K562 (cell line): ENCODE measurements around the gene RNASEH2A. TPM values are rescaled to one million over a fixed set of nuclear protein-coding genes. Genes with fewer than 3 reads are reported as not detected.

Experiments
- ARNT ChIP-seq, 2 experiments: fragments of 450-650 bp; IDR thresholded peaks; 2 replicates each; pipeline ENCODE4 v1.6.1; 2016; ENCODE audit warnings: mild to moderate bottlenecking in 1 of 2
- CBX8 ChIP-seq: fragments of 200-600 bp; sonication (generic); IDR thresholded peaks from 2 replicates; pipeline ENCODE4 v1.6.1; 2012; ENCODE audit warnings: borderline replicate concordance, mixed run types, low read depth, mild to moderate bottlenecking, moderate library complexity, mixed read lengths, low read length, control low read depth, inconsistent platforms; ENCODE audit not compliant: poor library complexity, severe bottlenecking; ENCODE audit errors: extremely low read depth
- ESRRB ChIP-seq: fragments of 250-450 bp; sonication (Bioruptor Pico); IDR thresholded peaks from 2 replicates; pipeline ENCODE4 v1.5.0; 2020; ENCODE audit warnings: mild to moderate bottlenecking, moderate library complexity, borderline replicate concordance
- FIP1L1 ChIP-seq: fragments of 200-400 bp; formaldehyde crosslinking; IDR thresholded peaks from 2 replicates; pipeline ENCODE4 v1.6.1; 2018; ENCODE audit warnings: mild to moderate bottlenecking, low read depth, low read length; ENCODE audit not compliant: poor library complexity, severe bottlenecking
- FOXK1 ChIP-seq: sonication (generic); formaldehyde crosslinking; IDR thresholded peaks from 2 replicates; pipeline ENCODE4 v1.8.0; 2022; ENCODE audit warnings: missing genetic modification reagents, mild to moderate bottlenecking, borderline replicate concordance
- GTF2F1 ChIP-seq: IDR thresholded peaks from 2 replicates; pipeline ENCODE4 v1.6.1; 2011; ENCODE audit warnings: low read depth, low read length, improper control_type of control experiment
- HDAC1 ChIP-seq, 2 experiments: fragments of 450-650 bp; IDR thresholded peaks; 2 replicates each; pipeline ENCODE4 v1.6.1; 2016 to 2017; ENCODE audit warnings: inconsistent platforms in 1 of 2, mild to moderate bottlenecking in 1 of 2, moderate library complexity in 1 of 2
- JUNB ChIP-seq: fragments of 450-650 bp; formaldehyde crosslinking; conservative IDR thresholded peaks from 2 replicates; pipeline ENCODE4 v1.4.0; 2020; ENCODE audit warnings: mild to moderate bottlenecking
- KLF10 ChIP-seq: fragments of 250-450 bp; sonication (Bioruptor Pico); IDR thresholded peaks from 2 replicates; pipeline ENCODE4 v1.6.1; 2021; ENCODE audit warnings: matching md5 sums
- MAX ChIP-seq: sonication (generic); formaldehyde crosslinking; IDR thresholded peaks from 2 replicates; pipeline ENCODE4 v1.9.0; 2022; ENCODE audit warnings: mild to moderate bottlenecking, missing genetic modification reagents
- MCM7 ChIP-seq, 2 experiments: fragments of 450-650 bp; IDR thresholded peaks; 2 replicates each; pipeline ENCODE4 v1.6.1; 2016 to 2018
- OTX1 ChIP-seq: fragments of 450-650 bp; formaldehyde crosslinking; IDR thresholded peaks from 2 replicates; pipeline ENCODE4 v1.4.0; 2022; ENCODE audit warnings: mild to moderate bottlenecking
- PHF21A ChIP-seq: fragments of 450-650 bp; IDR thresholded peaks from 2 replicates; pipeline ENCODE4 v1.6.1; 2017; ENCODE audit warnings: low read depth, borderline replicate concordance
- RAD51 ChIP-seq: fragments of 450-650 bp; IDR thresholded peaks from 2 replicates; pipeline ENCODE4 v1.7.1; 2016; ENCODE audit warnings: low read depth, mild to moderate bottlenecking, borderline replicate concordance
- RBFOX2 ChIP-seq: fragments of 200-400 bp; formaldehyde crosslinking; IDR thresholded peaks from 2 replicates; pipeline ENCODE4 v1.6.1; 2017; ENCODE audit warnings: low read depth, mild to moderate bottlenecking, low read length, moderate library complexity
- RBM17 ChIP-seq: fragments of 200-400 bp; formaldehyde crosslinking; IDR thresholded peaks from 2 replicates; pipeline ENCODE4 v1.6.1; 2017; ENCODE audit warnings: low read depth, mild to moderate bottlenecking, low read length, borderline replicate concordance
- SMAD1 ChIP-seq: fragments of 150-350 bp; IDR thresholded peaks from 2 replicates; pipeline ENCODE4 v1.6.1; 2014; ENCODE audit warnings: low read length, low read depth; ENCODE audit not compliant: partially characterized antibody
- SNRNP70 ChIP-seq: fragments of 200-400 bp; formaldehyde crosslinking; optimal IDR thresholded peaks from 2 replicates; pipeline ENCODE3; 2017; ENCODE audit warnings: low read depth, low read length
- TARDBP ChIP-seq: fragments of 450-650 bp; IDR thresholded peaks from 2 replicates; pipeline ENCODE4 v1.6.1; 2016
- ZNF143 ChIP-seq: sonication (generic); formaldehyde crosslinking; IDR thresholded peaks from 2 replicates; pipeline ENCODE4 v1.9.0; 2022; ENCODE audit warnings: mild to moderate bottlenecking, missing genetic modification reagents
- ZNF165 ChIP-seq: fragments of 250-450 bp; sonication (Bioruptor Pico); IDR thresholded peaks from 2 replicates; pipeline ENCODE4 v1.4.0; 2020; ENCODE audit warnings: borderline replicate concordance
- ZNF174 ChIP-seq: fragments of 250-450 bp; sonication (Bioruptor Pico); IDR thresholded peaks from 2 replicates; pipeline ENCODE4 v1.4.0; 2020; ENCODE audit warnings: mild to moderate bottlenecking
- ZNF224 ChIP-seq: sonication (generic); formaldehyde crosslinking; IDR thresholded peaks from 2 replicates; pipeline ENCODE4 v1.8.0; 2022; ENCODE audit warnings: mild to moderate bottlenecking, missing genetic modification reagents
- ZNF444 ChIP-seq: fragments of 250-450 bp; sonication (Bioruptor Pico); IDR thresholded peaks from 2 replicates; pipeline ENCODE4 v1.4.0; 2020; ENCODE audit warnings: mild to moderate bottlenecking, moderate library complexity
- ZNF584 ChIP-seq: fragments of 200-800 bp; sonication (Bioruptor generic); IDR thresholded peaks from 2 replicates; pipeline ENCODE4 v1.6.1; 2016; ENCODE audit warnings: low read depth, mild to moderate bottlenecking, missing genetic modification characterization, missing compliant biosample characterization
- ZNF79 ChIP-seq: fragments of 250-450 bp; sonication (Bioruptor Pico); IDR thresholded peaks from 2 replicates; pipeline ENCODE4 v1.4.0; 2020; ENCODE audit warnings: low read depth, mild to moderate bottlenecking, moderate library complexity
- polyA plus RNA-seq, 8 experiments: library from polyadenylated mRNA; depleted of rRNA in 4 of 8; stranded (reverse) in 5 of 8; unstranded in 3 of 8; fragments of >200 nt; fragmentation: Nextera tagmentation in 2 of 8; fragmentation: Illumina TruSeq in 1 of 8; extraction: Ambion mirVana in 2 of 8; extraction: Trizol in 1 of 8; gene quantifications; 2 replicates each; pipeline versions ENCODE4 v1.2.1 to v1.2.3, GENCODE V29; 2011 to 2014; ENCODE audit warnings: inconsistent platforms in 1 of 8, missing spikeins in 1 of 8
- total RNA-seq, 7 experiments: library from RNA; depleted of rRNA in 6 of 7; stranded (reverse); fragments of >200 nt in 6 of 7; fragmentation: Illumina TruSeq in 2 of 7; extraction: Trizol in 2 of 7; gene quantifications; 2 replicates each; pipeline versions ENCODE4 v1.2.1 to v1.2.3, GENCODE V29; 2011 to 2021; ENCODE audit warnings: low replicate concordance in 1 of 7
- TF ChIP-seq, protein P1 (sequence below): fragments of 250-450 bp; sonication (Bioruptor Pico); IDR thresholded peaks from 2 replicates; pipeline ENCODE4 v1.4.0; 2020; ENCODE audit warnings: borderline replicate concordance
- TF ChIP-seq, protein P2 (sequence below): sonication (generic); formaldehyde crosslinking; IDR thresholded peaks from 2 replicates; pipeline ENCODE4 v1.8.0; 2022; ENCODE audit warnings: missing genetic modification reagents, mild to moderate bottlenecking, borderline replicate concordance

RNASEH2A gene
- total and polyA plus RNA-seq, 9 of the 15 experiments (the other 6 are each of a cell fraction or from before 2014, with no cell fraction given), result 22.3 to 78.0 (median 61.7) TPM

DNA sequence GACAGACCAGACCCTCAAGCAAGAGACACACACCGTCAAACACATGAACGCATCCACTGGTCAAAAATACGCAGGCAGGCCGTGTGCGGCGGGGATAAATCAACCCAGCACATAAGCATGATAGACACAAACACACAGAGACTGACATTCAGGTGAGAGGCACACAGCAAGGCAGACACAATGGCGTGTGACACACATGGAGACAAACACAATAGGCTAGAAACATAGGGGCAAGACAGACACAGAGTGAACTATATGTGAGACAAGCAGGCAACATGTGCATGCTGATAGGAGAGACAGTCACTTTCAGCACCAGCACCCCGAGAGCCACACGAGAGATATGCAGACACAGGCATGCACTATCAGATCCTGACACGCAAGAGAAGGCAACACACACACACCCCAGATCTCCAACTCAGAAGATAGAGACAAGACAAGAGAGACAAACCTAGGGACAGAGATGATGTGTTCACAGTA is 22.0 kb upstream of the RNASEH2A start (continued):
- TF ChIP-seq MAX (no peak; the same call in none of the 2 replicates), ESRRB (no peak), ZNF584 (CRISPR knock-in tag) (0 out of 2 replicates have a peak, but pooled peaks have one; percentile 70), RAD51 (no peak), GTF2F1 (no peak), OTX1 (no peak), ARNT (IDR thresholded peaks at IDR 0.05) (peak in 1 of 2 experiments; percentile 83; a peak in 1 of 4 replicates), ZNF224 (CRISPR knock-in tag) (no peak), ZNF174 (no peak), MCM7 (IDR thresholded peaks at IDR 0.05) (no peak), PHF21A (no peak), HDAC1 (IDR thresholded peaks at IDR 0.05) (peak in 1 of 2 experiments; percentile 92; a peak in 2 of 4 replicates), SNRNP70 (no peak), KLF10 (CRISPR knock-in tag) (no peak), TARDBP (no peak), RBFOX2 (peak; percentile 53; the same call in 1 of the 2 replicates), CBX8 (no peak), FIP1L1 (no peak), ZNF79 (CRISPR knock-in tag) (no peak), ZNF165 (CRISPR knock-in tag) (no peak), RBM17 (no peak), FOXK1 (CRISPR knock-in tag) (peak; percentile 67; the same call in 1 of the 2 replicates), ZNF143 (no peak), JUNB (CRISPR knock-in tag) (no peak), ZNF444 (CRISPR knock-in tag) (no peak), SMAD1 (peak; percentile 52)
- TF ChIP-seq, protein P1, sequence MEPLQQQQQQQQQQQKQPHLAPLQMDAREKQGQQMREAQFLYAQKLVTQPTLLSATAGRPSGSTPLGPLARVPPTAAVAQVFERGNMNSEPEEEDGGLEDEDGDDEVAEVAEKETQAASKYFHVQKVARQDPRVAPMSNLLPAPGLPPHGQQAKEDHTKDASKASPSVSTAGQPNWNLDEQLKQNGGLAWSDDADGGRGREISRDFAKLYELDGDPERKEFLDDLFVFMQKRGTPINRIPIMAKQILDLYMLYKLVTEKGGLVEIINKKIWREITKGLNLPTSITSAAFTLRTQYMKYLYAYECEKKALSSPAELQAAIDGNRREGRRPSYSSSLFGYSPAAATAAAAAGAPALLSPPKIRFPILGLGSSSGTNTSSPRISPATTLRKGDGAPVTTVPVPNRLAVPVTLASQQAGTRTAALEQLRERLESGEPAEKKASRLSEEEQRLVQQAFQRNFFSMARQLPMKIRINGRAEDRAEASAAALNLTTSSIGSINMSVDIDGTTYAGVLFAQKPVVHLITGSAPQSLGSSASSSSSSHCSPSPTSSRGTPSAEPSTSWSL, result no peak
- TF ChIP-seq, protein P2, sequence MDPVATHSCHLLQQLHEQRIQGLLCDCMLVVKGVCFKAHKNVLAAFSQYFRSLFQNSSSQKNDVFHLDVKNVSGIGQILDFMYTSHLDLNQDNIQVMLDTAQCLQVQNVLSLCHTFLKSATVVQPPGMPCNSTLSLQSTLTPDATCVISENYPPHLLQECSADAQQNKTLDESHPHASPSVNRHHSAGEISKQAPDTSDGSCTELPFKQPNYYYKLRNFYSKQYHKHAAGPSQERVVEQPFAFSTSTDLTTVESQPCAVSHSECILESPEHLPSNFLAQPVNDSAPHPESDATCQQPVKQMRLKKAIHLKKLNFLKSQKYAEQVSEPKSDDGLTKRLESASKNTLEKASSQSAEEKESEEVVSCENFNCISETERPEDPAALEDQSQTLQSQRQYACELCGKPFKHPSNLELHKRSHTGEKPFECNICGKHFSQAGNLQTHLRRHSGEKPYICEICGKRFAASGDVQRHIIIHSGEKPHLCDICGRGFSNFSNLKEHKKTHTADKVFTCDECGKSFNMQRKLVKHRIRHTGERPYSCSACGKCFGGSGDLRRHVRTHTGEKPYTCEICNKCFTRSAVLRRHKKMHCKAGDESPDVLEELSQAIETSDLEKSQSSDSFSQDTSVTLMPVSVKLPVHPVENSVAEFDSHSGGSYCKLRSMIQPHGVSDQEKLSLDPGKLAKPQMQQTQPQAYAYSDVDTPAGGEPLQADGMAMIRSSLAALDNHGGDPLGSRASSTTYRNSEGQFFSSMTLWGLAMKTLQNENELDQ, result no peak
